ENCODE data around the gene MAD1L1. TPM values are rescaled to one million over a fixed set of nuclear protein-coding genes. Genes with fewer than 3 reads are reported as not detected.
"Not testable (repeated sequence)": the region's sequence is repeated elsewhere in the genome, so short reads cannot be mapped to it uniquely, and the experiment has no call there.

Gene MAD1L1
- polyA plus RNA-seq, 1 donor, result 21.2 TPM

- DNase-seq (ENCODE audit: low read depth), result no peak
Observed at GRCh38 chr7:1888425-1888824, 344.3 kb downstream of the MAD1L1 start.

GRCh38 chr7:1887251-1887650 is 345.5 kb downstream of the MAD1L1 start:
- DNase-seq (ENCODE audit: low read depth), result no peak

- DNase-seq (ENCODE audit: low read depth), result no peak
Observed at GRCh38 chr7:1886361-1887064, 346.2 kb downstream of the MAD1L1 start.

- no peak for DNase-seq (ENCODE audit: low read depth)
Observed at GRCh38 chr7:1885465-1886226, 347.1 kb downstream of the MAD1L1 start.

GRCh38 chr7:1884583-1885350 is 348.0 kb downstream of the MAD1L1 start:
- no peak for DNase-seq (ENCODE audit: low read depth)

GRCh38 chr7:1883834-1884582 is 348.7 kb downstream of the MAD1L1 start:
- no peak for DNase-seq (ENCODE audit: low read depth)

GRCh38 chr7:1883031-1883761 is 349.5 kb downstream of the MAD1L1 start:
- DNase-seq (ENCODE audit: low read depth), result no peak

- no peak for DNase-seq (ENCODE audit: low read depth)
Observed at GRCh38 chr7:1882451-1882850, 350.3 kb downstream of the MAD1L1 start.

- DNase-seq (ENCODE audit: low read depth), result no peak
Observed at GRCh38 chr7:1881946-1882345, 350.8 kb downstream of the MAD1L1 start.

- not testable (repeated sequence) for DNase-seq (ENCODE audit: low read depth)
Observed at GRCh38 chr7:1876641-1877040, 356.1 kb downstream of the MAD1L1 start.

GRCh38 chr7:1875392-1876199 is 357.1 kb downstream of the MAD1L1 start:
- not testable (repeated sequence) for DNase-seq (ENCODE audit: low read depth)

GRCh38 chr7:1874590-1875391 is 358.0 kb downstream of the MAD1L1 start:
- DNase-seq (ENCODE audit: low read depth), result not testable (repeated sequence)

GRCh38 chr7:1873857-1874589 is 358.7 kb downstream of the MAD1L1 start:
- DNase-seq (ENCODE audit: low read depth), result no peak

- no peak for DNase-seq (ENCODE audit: low read depth)
Observed at GRCh38 chr7:1873421-1873820, 359.3 kb downstream of the MAD1L1 start.

- DNase-seq (ENCODE audit: low read depth), result no peak
Observed at GRCh38 chr7:1873070-1873405, 359.7 kb downstream of the MAD1L1 start.

- DNase-seq (ENCODE audit: low read depth), result no peak
Observed at GRCh38 chr7:1872191-1873069, 360.3 kb downstream of the MAD1L1 start.

- DNase-seq (ENCODE audit: low read depth), result no peak
Observed at GRCh38 chr7:1869452-1870130, 363.2 kb downstream of the MAD1L1 start.
